Esophagus muscularis mucosa (tissue), 4 donors: ENCODE measurements around the gene CNKSR1. TPM values are rescaled to one million over a fixed set of nuclear protein-coding genes. Genes with fewer than 3 reads are reported as not detected.
A peak's percentile ranks its signal among the peaks of the same experiment; 100 is the strongest.
"Not testable (repeated sequence)": the region's sequence is repeated elsewhere in the genome, so short reads cannot be mapped to it uniquely, and the experiment has no call there.

Source experiments
- DNase-seq: peaks from one replicate; pipeline ENCODE4 v3.0.0-alpha.2; 2017; ENCODE audit errors: extremely low spot score
- H3K27ac ChIP-seq, 4 donors: fragments of 200-600 bp; sonication (generic); replicated peaks in 1 of 4; 1 replicate in 3 of 4; 2 replicates in 1 of 4; pipeline ENCODE4 v1.5.1; 2016 to 2019; ENCODE audit warnings: mild to moderate bottlenecking in 1 of 4
- H3K27me3 ChIP-seq, 4 donors: fragments of 200-600 bp; sonication (generic); one replicate each; pipeline versions ENCODE4 v1.5.1 to v1.6.0; 2016 to 2019
- H3K36me3 ChIP-seq, 4 donors: fragments of 200-600 bp; sonication (generic); one replicate each; pipeline ENCODE4 v1.5.1; 2016 to 2019
- H3K4me1 ChIP-seq, 4 donors: fragments of 200-600 bp; sonication (generic); one replicate each; pipeline ENCODE4 v1.5.1; 2016 to 2019
- H3K4me3 ChIP-seq, 4 donors: fragments of 200-600 bp; sonication (generic); 1 replicate in 2 of 4; 2 replicates in 2 of 4; pipeline ENCODE4 v1.5.1; 2016 to 2019; ENCODE audit warnings: mild to moderate bottlenecking in 4 of 4, moderate library complexity in 1 of 4
- H3K9me3 ChIP-seq, 4 donors: fragments of 200-600 bp; sonication (generic); 1 replicate in 3 of 4; 2 replicates in 1 of 4; pipeline ENCODE4 v1.5.1; 2016 to 2019
- EP300 ChIP-seq: sonication (generic); formaldehyde crosslinking; IDR thresholded peaks from one replicate; pipeline ENCODE4 v1.6.1; 2017; ENCODE audit warnings: antibody characterized with exemption
- POLR2A ChIP-seq: fragments of 450-650 bp; IDR thresholded peaks from one replicate; pipeline ENCODE4 v1.6.1; 2017; ENCODE audit warnings: antibody characterized with exemption, moderate library complexity, mild to moderate bottlenecking, low read depth
- POLR2AphosphoS5 ChIP-seq, 2 donors: sonication (generic); formaldehyde crosslinking; IDR thresholded peaks; one replicate each; pipeline ENCODE4 v1.6.1; 2017; ENCODE audit warnings: antibody characterized with exemption in 2 of 2
- WGBS: methylation state at CpG from one replicate; pipeline ENCODE4 v1.1.5; 2018; 5-methylcytosine and 5-hydroxymethylcytosine counted together
- intact Hi-C: fragments of 100-400 bp; cut with DNase I; formaldehyde crosslinking; loops from one replicate; pipeline ENCODE4 v1.15.1; 2023
- total RNA-seq, 4 donors: library from RNA; depleted of rRNA; stranded (reverse); fragments of >200 nt; gene quantifications; one replicate each; pipeline versions ENCODE4 v1.1.0 to v1.2.1, GENCODE V29; 2016
- TF ChIP-seq, protein P1 (sequence below), 3 experiments: fragments of 200-600 bp in 2 of 3; fragments of 450-650 bp in 1 of 3; sonication (generic) in 2 of 3; IDR thresholded peaks; one replicate each; pipeline ENCODE4 v1.5.1; 2017 to 2019; ENCODE audit warnings: antibody characterized with exemption in 3 of 3, mild to moderate bottlenecking in 2 of 3, moderate library complexity in 1 of 3

CNKSR1 gene
- total RNA-seq, 4 donors from 2014 or later: 1.4 to 2.6 (median 1.9) TPM

DNA sequence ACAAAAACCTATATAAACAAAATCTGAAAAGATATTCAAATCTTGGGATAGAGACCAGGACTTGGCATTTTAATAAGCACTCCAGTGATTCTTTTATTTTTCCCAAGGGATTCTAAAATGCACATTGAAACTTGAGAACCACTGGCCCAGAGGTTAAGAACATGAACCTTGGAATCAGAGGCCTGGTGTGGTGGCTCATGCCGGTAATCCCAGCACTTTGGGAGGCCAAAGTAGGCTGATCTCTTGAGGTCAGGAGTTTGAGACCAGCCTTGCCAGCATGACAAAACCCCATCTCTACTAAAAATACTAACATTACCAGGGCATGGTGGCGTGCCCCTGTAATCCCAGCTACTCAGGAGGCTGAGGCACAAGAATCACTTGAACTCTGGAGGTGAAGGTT is 43.8 kb downstream of the CNKSR1 start:
- Histone ChIP-seq H3K27me3 (peaks cover 0 to 56% (median 5%) of the 10 kb centered on the region in 4 donors), H3K4me1 (peaks cover 11 to 14% (median 12%) of the 10 kb centered on the region in 4 donors), H3K36me3 (no peaks in the 10 kb centered on the region), H3K4me3 (no peak overlapping the region), H3K9me3 (no peaks in the 10 kb centered on the region), H3K27ac (no peak overlapping the region)
- TF ChIP-seq EP300 (no peak), POLR2A (no peak), POLR2AphosphoS5 (IDR thresholded peaks at IDR 0.05) (no peak)
- TF ChIP-seq, protein P1, sequence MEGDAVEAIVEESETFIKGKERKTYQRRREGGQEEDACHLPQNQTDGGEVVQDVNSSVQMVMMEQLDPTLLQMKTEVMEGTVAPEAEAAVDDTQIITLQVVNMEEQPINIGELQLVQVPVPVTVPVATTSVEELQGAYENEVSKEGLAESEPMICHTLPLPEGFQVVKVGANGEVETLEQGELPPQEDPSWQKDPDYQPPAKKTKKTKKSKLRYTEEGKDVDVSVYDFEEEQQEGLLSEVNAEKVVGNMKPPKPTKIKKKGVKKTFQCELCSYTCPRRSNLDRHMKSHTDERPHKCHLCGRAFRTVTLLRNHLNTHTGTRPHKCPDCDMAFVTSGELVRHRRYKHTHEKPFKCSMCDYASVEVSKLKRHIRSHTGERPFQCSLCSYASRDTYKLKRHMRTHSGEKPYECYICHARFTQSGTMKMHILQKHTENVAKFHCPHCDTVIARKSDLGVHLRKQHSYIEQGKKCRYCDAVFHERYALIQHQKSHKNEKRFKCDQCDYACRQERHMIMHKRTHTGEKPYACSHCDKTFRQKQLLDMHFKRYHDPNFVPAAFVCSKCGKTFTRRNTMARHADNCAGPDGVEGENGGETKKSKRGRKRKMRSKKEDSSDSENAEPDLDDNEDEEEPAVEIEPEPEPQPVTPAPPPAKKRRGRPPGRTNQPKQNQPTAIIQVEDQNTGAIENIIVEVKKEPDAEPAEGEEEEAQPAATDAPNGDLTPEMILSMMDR (IDR thresholded peaks at IDR 0.05): no peak
- intact Hi-C loops: no loop called here
- DNase-seq: no peak
- WGBS: 94% methylated on average over 2 of the region's 2 CpGs

GRCh38 chr1:26224606-26225005 is 47.3 kb downstream of the CNKSR1 start:
- no peak overlapping the region for H3K27ac ChIP-seq
- H3K27me3 ChIP-seq: peaks cover 0 to 57% (median 9%) of the 10 kb centered on the region in 4 donors
- 79% methylated on average over 7 of the region's 7 CpGs for WGBS
- DNase-seq: no peak
- no peaks in the 10 kb centered on the region for H3K9me3 ChIP-seq
- H3K36me3 ChIP-seq: no peaks in the 10 kb centered on the region
- intact Hi-C loops: no loop called here
- H3K4me1 ChIP-seq: peaks cover 11 to 15% (median 12%) of the 10 kb centered on the region in 4 donors
- peak overlapping the region in 3 of 4 donors; percentile 41 to 48 (median 47) for H3K4me3 ChIP-seq
- no peak for TF ChIP-seq POLR2AphosphoS5 (IDR thresholded peaks at IDR 0.05)
- TF ChIP-seq, protein P1 (IDR thresholded peaks at IDR 0.05): no peak
- no peak for TF ChIP-seq POLR2A
- TF ChIP-seq EP300: no peak

- TF ChIP-seq, protein P1 (IDR thresholded peaks at IDR 0.05): no peak
- TF ChIP-seq POLR2A: no peak
- no peak for TF ChIP-seq EP300
- TF ChIP-seq POLR2AphosphoS5 (IDR thresholded peaks at IDR 0.05): no peak
- Histone ChIP-seq H3K36me3 (no peaks in the 10 kb centered on the region), H3K4me3 (peak overlapping the region; percentile 41 to 56 (median 48)), H3K27ac (no peak overlapping the region), H3K27me3 (peaks cover 0 to 57% (median 9%) of the 10 kb centered on the region in 4 donors), H3K9me3 (no peaks in the 10 kb centered on the region), H3K4me1 (peaks cover 11 to 15% (median 12%) of the 10 kb centered on the region in 4 donors)
- WGBS: 8% methylated on average over 35 of the region's 50 CpGs
- intact Hi-C loops: no loop called here
- no peak for DNase-seq
These were observed 47.9 kb downstream of the CNKSR1 start for GRCh38 chr1:26225033-26225831.

DNA sequence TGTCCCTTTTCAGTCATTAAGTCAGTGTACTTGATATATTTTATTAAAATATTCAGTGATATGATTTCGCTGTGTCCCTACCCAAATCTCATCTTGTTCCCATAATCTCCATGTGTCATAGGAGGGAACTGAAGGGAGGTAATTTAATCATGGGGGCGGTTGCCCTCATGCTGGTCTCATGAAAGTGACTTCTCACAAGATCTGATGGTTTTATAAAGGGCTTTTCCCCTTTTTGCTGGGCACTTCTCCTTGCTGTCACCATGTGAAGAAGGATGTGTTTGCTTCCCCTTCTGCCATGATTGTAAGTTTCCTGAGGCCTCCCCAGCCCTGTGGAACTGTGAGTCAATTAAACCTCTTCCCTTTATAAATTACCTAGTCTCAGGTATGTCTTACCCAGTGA is 53.4 kb downstream of the CNKSR1 start:
- not testable (repeated sequence) for H3K9me3 ChIP-seq, DNase-seq, H3K4me3 ChIP-seq, H3K27ac ChIP-seq, H3K36me3 ChIP-seq
- Histone ChIP-seq H3K4me1 (peaks cover 3 to 16% (median 15%) of the 10 kb centered on the region in 4 donors), H3K27me3 (peaks cover 0 to 23% (median 6%) of the 10 kb centered on the region in 4 donors)
- intact Hi-C loops: loop anchor here (5.0 kb wide), 1 partner anchor 118 kb away; the partner anchor contains the start of gene PDIK1L
- WGBS: 76% methylated on average over 2 of the region's 2 CpGs

- Histone ChIP-seq H3K4me3 (peak within 1 kb of the TSS; percentile 69 to 73 (median 72)), H3K27ac (peak within 1 kb of the TSS; percentile 86 to 93 (median 92)), H3K36me3 (no peaks in the 10 kb centered on the region), H3K4me1 (peaks cover 0 to 22% (median 17%) of the 10 kb centered on the region in 4 donors), H3K9me3 (no peaks in the 10 kb centered on the region), H3K27me3 (no peaks in the 10 kb centered on the region)
- intact Hi-C loops: loop anchor here (2.0 to 5.0 kb wide), 2 partner anchors 63 to 122 kb away; partner anchors contain the start of genes PDIK1L and ZNF593OS
- TF ChIP-seq POLR2AphosphoS5 (IDR thresholded peaks at IDR 0.05): peak; percentile 87 to 92
- TF ChIP-seq POLR2A: no peak
- TF ChIP-seq EP300: no peak
- TF ChIP-seq, protein P1 (IDR thresholded peaks at IDR 0.05): peak; percentile 74 to 91 (median 85)
- peak; percentile 99 for DNase-seq
- WGBS: under 1% methylated on average over 44 of the region's 73 CpGs
These were observed 56.8 kb downstream of the CNKSR1 start, which contains the start of gene CEP85 for GRCh38 chr1:26233903-26234643. Gene CEP85, plus strand, starts transcription at chr1:26234200. Its CDS starts 5,584 bp downstream, at chr1:26239784.
